ENCODE results near the gene SLC44A3. TPM values are rescaled to one million over a fixed set of nuclear protein-coding genes. Genes with fewer than 3 reads are reported as not detected.

The SLC44A3 gene
- total RNA-seq, 4 donors from 2014 or later = 7.6 to 15.5 (median 10.0) TPM

GRCh38 chr1:94859174-94859573, 39.0 kb downstream of the SLC44A3 start:
- WGBS = 70% methylated on average over 2 of the region's 2 CpGs
- DNase-seq (ENCODE audit: low spot score in 2 of 2) = no peak
- TF ChIP-seq POLR2AphosphoS5 (IDR thresholded peaks at IDR 0.05) (no peak), CTCF (IDR thresholded peaks at IDR 0.05) (no peak)
- no peaks in the 10 kb centered on the region for H3K27me3 ChIP-seq
- no peaks in the 10 kb centered on the region for H3K36me3 ChIP-seq
- H3K27ac ChIP-seq = no peak overlapping the region
- peaks cover 39% of the 10 kb centered on the region for H3K4me1 ChIP-seq
- H3K9me3 ChIP-seq = no peaks in the 10 kb centered on the region
- no peak overlapping the region for H3K4me3 ChIP-seq

- TF ChIP-seq POLR2AphosphoS5 (IDR thresholded peaks at IDR 0.05) (no peak), POLR2A (IDR thresholded peaks at IDR 0.05) (no peak), CTCF (IDR thresholded peaks at IDR 0.05) (no peak), EP300 (IDR thresholded peaks at IDR 0.05) (no peak)
- no peak for DNase-seq (ENCODE audit: low spot score in 2 of 2)
These were observed 42.6 kb downstream of the SLC44A3 start for GRCh38 chr1:94862718-94863117.

DNA sequence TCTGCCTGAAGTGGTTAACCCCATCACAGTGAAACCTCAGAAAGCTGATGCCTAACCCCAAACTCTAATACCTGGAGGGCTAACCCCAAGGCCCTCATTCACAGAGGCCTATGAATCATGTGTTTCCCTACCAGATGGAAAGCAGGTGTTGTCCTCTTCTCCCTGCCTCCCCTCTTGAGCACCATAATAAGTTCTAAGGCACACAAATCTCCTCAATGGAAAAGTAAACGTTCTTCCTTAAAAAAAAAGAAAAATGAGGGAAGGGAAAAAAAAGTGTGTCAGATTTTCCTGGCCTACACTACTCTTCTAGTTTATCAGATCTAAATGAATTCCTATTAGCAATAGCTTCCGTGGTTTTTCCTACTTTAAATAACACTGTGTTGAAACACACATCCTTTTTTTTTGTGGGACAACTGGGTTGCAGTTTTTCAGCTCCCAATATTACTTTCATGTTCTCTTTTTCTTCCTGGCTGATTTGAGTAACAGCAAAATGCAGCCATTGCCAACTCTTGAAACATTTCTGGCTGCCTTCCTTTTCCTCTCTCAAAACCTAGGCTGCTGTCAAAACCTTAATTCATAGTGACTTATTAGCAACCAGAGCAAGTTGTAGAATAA, 43.2 kb downstream of the SLC44A3 start:
- peaks cover 43% of the 10 kb centered on the region for H3K4me1 ChIP-seq
- no peak for DNase-seq (ENCODE audit: low spot score in 2 of 2)
- TF ChIP-seq EP300 (IDR thresholded peaks at IDR 0.05) (no peak), POLR2A (IDR thresholded peaks at IDR 0.05) (no peak), POLR2AphosphoS5 (IDR thresholded peaks at IDR 0.05) (no peak), CTCF (IDR thresholded peaks at IDR 0.05) (no peak)

More at GRCh38 chr1:94862718-94863117, 42.6 kb downstream of the SLC44A3 start:
- Histone ChIP-seq H3K27me3 (no peaks in the 10 kb centered on the region), H3K4me1 (peaks cover 43% of the 10 kb centered on the region), H3K27ac (peak overlapping the region; percentile 89), H3K36me3 (no peaks in the 10 kb centered on the region), H3K9me3 (no peaks in the 10 kb centered on the region), H3K4me3 (no peak overlapping the region)
- 37% methylated on average over 2 of the region's 2 CpGs for WGBS

GRCh38 chr1:94863919-94864318, 43.8 kb downstream of the SLC44A3 start:
- Histone ChIP-seq H3K27me3 (no peaks in the 10 kb centered on the region), H3K4me3 (peak overlapping the region; percentile 21), H3K9me3 (no peaks in the 10 kb centered on the region), H3K27ac (peak overlapping the region; percentile 89), H3K4me1 (peaks cover 43% of the 10 kb centered on the region), H3K36me3 (no peaks in the 10 kb centered on the region)
- DNase-seq (ENCODE audit: low spot score in 2 of 2) = no peak
- 8% methylated on average over 4 of the region's 4 CpGs for WGBS
- TF ChIP-seq POLR2AphosphoS5 (IDR thresholded peaks at IDR 0.05) (peak; percentile 66 to 88 (median 80)), POLR2A (IDR thresholded peaks at IDR 0.05) (peak in 1 of 2 donors; percentile 15), CTCF (IDR thresholded peaks at IDR 0.05) (no peak)

More for the DNA sequence above, 43.2 kb downstream of the SLC44A3 start:
- 3% methylated on average over 2 of the region's 2 CpGs for WGBS
- Histone ChIP-seq H3K36me3 (no peaks in the 10 kb centered on the region), H3K27me3 (no peaks in the 10 kb centered on the region), H3K27ac (peak overlapping the region; percentile 89), H3K4me3 (peak overlapping the region; percentile 21), H3K9me3 (no peaks in the 10 kb centered on the region)

- Histone ChIP-seq H3K4me3 (peak overlapping the region; percentile 21), H3K9me3 (no peaks in the 10 kb centered on the region), H3K4me1 (peaks cover 43% of the 10 kb centered on the region), H3K27ac (peak overlapping the region; percentile 89), H3K27me3 (no peaks in the 10 kb centered on the region), H3K36me3 (no peaks in the 10 kb centered on the region)
- DNase-seq (ENCODE audit: low spot score in 2 of 2) = no peak
- no peak for TF ChIP-seq EP300 (IDR thresholded peaks at IDR 0.05)
- no peak for TF ChIP-seq POLR2A (IDR thresholded peaks at IDR 0.05)
- no peak for TF ChIP-seq CTCF (IDR thresholded peaks at IDR 0.05)
- no peak for TF ChIP-seq POLR2AphosphoS5 (IDR thresholded peaks at IDR 0.05)
- WGBS = 20% methylated on average over 9 of the region's 9 CpGs
These were observed 44.7 kb downstream of the SLC44A3 start for GRCh38 chr1:94864821-94865220.
